KBM-7 (cell line): ENCODE data around the gene RITA1.
"Not testable (repeated sequence)": the region's sequence is repeated elsewhere in the genome, so short reads cannot be mapped to it uniquely, and the experiment has no call there.

Experiments used
- DNase-seq: peaks from one replicate; pipeline ENCODE4 v3.0.0-alpha.2; 2015
- in situ Hi-C: fragments of 300-500 bp; cut with MboI; formaldehyde crosslinking; loops from 2 replicates; pipeline ENCODE4 v1.14.3; 2020; ENCODE audit warnings: low sequenced_read_pairs, low pct_unique_long_range_greater_than_20kb, mixed read lengths

RITA1 gene

GRCh38 chr12:113185180-113186032 is at the start of gene RITA1, which contains the start of gene DDX54:
Gene RITA1, plus strand, starts transcription at chr12:113185721. Its CDS starts 1,026 bp downstream, at chr12:113186747.
Gene DDX54, minus strand, starts transcription at chr12:113185478. Its CDS starts 27 bp downstream, at chr12:113185451.
- in situ Hi-C loops = no loop called here
- DNase-seq = peak; percentile 82

GRCh38 chr12:113136128-113136989 is 49.2 kb upstream of the RITA1 start:
- in situ Hi-C loops = no loop called here
- peak; percentile 70 for DNase-seq

- DNase-seq = no peak
- in situ Hi-C loops = no loop called here
Observed at GRCh38 chr12:113136990-113137511, 48.5 kb upstream of the RITA1 start.

- no peak for DNase-seq
- in situ Hi-C loops = no loop called here
Observed at GRCh38 chr12:113137861-113138783, 47.4 kb upstream of the RITA1 start.

- DNase-seq = no peak
- in situ Hi-C loops = no loop called here
Observed at GRCh38 chr12:113138826-113139225, 46.7 kb upstream of the RITA1 start.

GRCh38 chr12:113140706-113141105 is 44.8 kb upstream of the RITA1 start:
- DNase-seq = no peak
- in situ Hi-C loops = no loop called here

- DNase-seq, in situ Hi-C loops: not testable (repeated sequence)
Observed at GRCh38 chr12:113141716-113142115, 43.8 kb upstream of the RITA1 start.

- DNase-seq = peak; percentile 89
- in situ Hi-C loops = no loop called here
Observed at GRCh38 chr12:113142173-113142885, 43.2 kb upstream of the RITA1 start.

GRCh38 chr12:113142886-113143332 is 42.6 kb upstream of the RITA1 start:
- no peak for DNase-seq
- in situ Hi-C loops = no loop called here

GRCh38 chr12:113143959-113144358 is 41.6 kb upstream of the RITA1 start:
- no peak for DNase-seq
- in situ Hi-C loops = no loop called here

GRCh38 chr12:113144806-113145205 is 40.7 kb upstream of the RITA1 start:
- no peak for DNase-seq
- in situ Hi-C loops = no loop called here

GRCh38 chr12:113145720-113146551 is 39.6 kb upstream of the RITA1 start:
- no peak for DNase-seq

GRCh38 chr12:113146999-113147398 is 38.5 kb upstream of the RITA1 start:
- in situ Hi-C loops = no loop called here
- DNase-seq = no peak

More at GRCh38 chr12:113145720-113146551, 39.6 kb upstream of the RITA1 start:
- in situ Hi-C loops = no loop called here

GRCh38 chr12:113149361-113150150 is 36.0 kb upstream of the RITA1 start, which contains the start of gene CFAP73:
Gene CFAP73, plus strand, starts transcription at chr12:113149724. Its CDS starts 134 bp downstream, at chr12:113149858.
- in situ Hi-C loops = no loop called here
- peak; percentile 81 for DNase-seq

- in situ Hi-C loops = no loop called here
- DNase-seq = no peak
Observed at GRCh38 chr12:113151655-113152054, 33.9 kb upstream of the RITA1 start.

- DNase-seq = no peak
- in situ Hi-C loops = no loop called here
Observed at GRCh38 chr12:113152196-113152834, 33.2 kb upstream of the RITA1 start.
